Endometrial microvascular endothelial cells (primary cell): ENCODE measurements around the gene LRIG3. TPM values are rescaled to one million over a fixed set of nuclear protein-coding genes. Genes with fewer than 3 reads are reported as not detected.
"Not testable (repeated sequence)": the region's sequence is repeated elsewhere in the genome, so short reads cannot be mapped to it uniquely, and the experiment has no call there.

Source experiments
- in situ Hi-C: cut with HindIII; loops from 2 replicates; pipeline ENCODE4 v1.10.0; 2017; ENCODE audit warnings: low sequenced_read_pairs, low pct_unique_long_range_greater_than_20kb; ENCODE audit errors: inconsistent ontology term
- total RNA-seq: library from RNA; depleted of rRNA; stranded (reverse); fragments of >200 nt; gene quantifications from one replicate; pipeline ENCODE4 v1.2.3, GENCODE V29; 2015; ENCODE audit errors: inconsistent ontology term

The LRIG3 gene
- 7.1 TPM for total RNA-seq

GRCh38 chr12:58920102-58920960 lies at the start of gene LRIG3:
TSS of gene LRIG3 (minus strand) at chr12:58920504. CDS start at chr12:58920235, 269 bp downstream.
- in situ Hi-C loops = loop anchor here (10.0 kb wide), 1 partner anchor 154 kb away; no protein-coding TSS in a partner anchor

- in situ Hi-C loops = no loop called here
Measured at GRCh38 chr12:58969237-58969636, 48.9 kb upstream of the LRIG3 start.

GRCh38 chr12:58967561-58967960 lies 47.3 kb upstream of the LRIG3 start:
- in situ Hi-C loops = no loop called here

GRCh38 chr12:58966939-58967338 lies 46.6 kb upstream of the LRIG3 start:
- in situ Hi-C loops = no loop called here

GRCh38 chr12:58965568-58965967 lies 45.3 kb upstream of the LRIG3 start:
- in situ Hi-C loops = no loop called here

- in situ Hi-C loops = no loop called here
Measured at GRCh38 chr12:58963844-58964243, 43.5 kb upstream of the LRIG3 start.

GRCh38 chr12:58961906-58962305 lies 41.6 kb upstream of the LRIG3 start:
- in situ Hi-C loops = no loop called here

GRCh38 chr12:58961166-58961565 lies 40.9 kb upstream of the LRIG3 start:
- in situ Hi-C loops = no loop called here

GRCh38 chr12:58959639-58960300 lies 39.5 kb upstream of the LRIG3 start:
- in situ Hi-C loops = no loop called here

GRCh38 chr12:58957298-58957697 lies 37.0 kb upstream of the LRIG3 start:
- in situ Hi-C loops = no loop called here

GRCh38 chr12:58955849-58956248 lies 35.5 kb upstream of the LRIG3 start:
- in situ Hi-C loops = no loop called here

GRCh38 chr12:58954002-58954401 lies 33.7 kb upstream of the LRIG3 start:
- in situ Hi-C loops = no loop called here

GRCh38 chr12:58950739-58951100 lies 30.4 kb upstream of the LRIG3 start:
- in situ Hi-C loops = no loop called here

- in situ Hi-C loops = not testable (repeated sequence)
Measured at GRCh38 chr12:58949954-58950738, 29.8 kb upstream of the LRIG3 start.

GRCh38 chr12:58943079-58943478 lies 22.8 kb upstream of the LRIG3 start:
- in situ Hi-C loops = no loop called here

- in situ Hi-C loops = no loop called here
Measured at GRCh38 chr12:58942345-58942744, 22.0 kb upstream of the LRIG3 start.

GRCh38 chr12:58939399-58940100 lies 19.2 kb upstream of the LRIG3 start:
- in situ Hi-C loops = no loop called here

- in situ Hi-C loops = no loop called here
Measured at GRCh38 chr12:58938440-58938839, 18.1 kb upstream of the LRIG3 start.

- in situ Hi-C loops = no loop called here
Measured at GRCh38 chr12:58934528-58934927, 14.2 kb upstream of the LRIG3 start.
